Astrocyte (in vitro differentiated cells and primary cell): ENCODE data around the gene PCYOX1L.

ENCODE experiments used
- CTCF ChIP-seq: IDR thresholded peaks from 2 replicates; pipeline ENCODE4 v1.5.1; 2011; ENCODE audit warnings: low read depth, mild to moderate bottlenecking, inconsistent platforms, low read length, moderate library complexity; ENCODE audit not compliant: insufficient read depth
- EZH2 ChIP-seq: IDR thresholded peaks from 2 replicates; pipeline ENCODE4 v1.6.1; 2012; ENCODE audit warnings: mild to moderate bottlenecking, low read length, inconsistent platforms; ENCODE audit not compliant: insufficient read depth

- TF ChIP-seq EZH2 (no peak), CTCF (no peak)
Observed at GRCh38 chr5:149363358-149363757, 5.5 kb downstream of the PCYOX1L start.
